H9 (cell line): ENCODE data around the gene CPAMD8. TPM values are rescaled to one million over a fixed set of nuclear protein-coding genes. Genes with fewer than 3 reads are reported as not detected.

ENCODE experiments used
- DNase-seq: peaks from one replicate; pipeline ENCODE4 v3.0.0-alpha.2; 2017
- H2AFZ ChIP-seq: one replicate; pipeline ENCODE4 v1.6.1; 2013; ENCODE audit warnings: mild to moderate bottlenecking, low read length, control low read depth, moderate library complexity
- H2AK5ac ChIP-seq: 2 replicates; pipeline ENCODE4 v1.6.1; 2013; ENCODE audit warnings: low read length, control low read depth, mixed read lengths; ENCODE audit not compliant: insufficient read length
- H2BK120ac ChIP-seq: one replicate; pipeline ENCODE4 v1.6.1; 2013; ENCODE audit warnings: low read depth, mild to moderate bottlenecking, low read length, control low read depth, inconsistent platforms; ENCODE audit not compliant: poor library complexity, severe bottlenecking
- H2BK12ac ChIP-seq: 2 replicates; pipeline ENCODE4 v1.6.1; 2013; ENCODE audit warnings: low read length, control low read depth, mixed read lengths, low read depth; ENCODE audit not compliant: insufficient read length
- H2BK15ac ChIP-seq: 2 replicates; pipeline ENCODE4 v1.6.1; 2013; ENCODE audit warnings: low read depth, low read length, control low read depth
- H2BK20ac ChIP-seq: one replicate; pipeline ENCODE4 v1.6.1; 2013; ENCODE audit warnings: low read depth, mild to moderate bottlenecking, low read length, control low read depth, inconsistent platforms; ENCODE audit not compliant: poor library complexity, severe bottlenecking
- H2BK5ac ChIP-seq: 2 replicates; pipeline ENCODE4 v1.6.1; 2013; ENCODE audit warnings: low read length, control low read depth, mixed read lengths; ENCODE audit not compliant: insufficient read length
- H3K14ac ChIP-seq: 2 replicates; pipeline ENCODE4 v1.6.1; 2013; ENCODE audit warnings: low read length, control low read depth; ENCODE audit not compliant: insufficient read depth
- H3K18ac ChIP-seq: 2 replicates; pipeline ENCODE4 v1.6.1; 2013; ENCODE audit warnings: low read depth, mild to moderate bottlenecking, mixed read lengths, low read length, control low read depth; ENCODE audit not compliant: insufficient read length
- H3K23ac ChIP-seq: 2 replicates; pipeline ENCODE4 v1.6.1; 2013; ENCODE audit warnings: low read length, control low read depth, mixed read lengths, low read depth; ENCODE audit not compliant: insufficient read length
- H3K23me2 ChIP-seq: 2 replicates; pipeline ENCODE4 v1.6.1; 2013; ENCODE audit warnings: low read depth, mild to moderate bottlenecking, mixed read lengths, low read length, control low read depth; ENCODE audit not compliant: insufficient read length, poor library complexity, severe bottlenecking
- H3K27ac ChIP-seq: 2 replicates; pipeline ENCODE4 v1.5.1; 2013; ENCODE audit warnings: low read length, control low read depth, mixed read lengths, low read depth; ENCODE audit not compliant: insufficient read length
- H3K27me3 ChIP-seq: 2 replicates; pipeline ENCODE4 v1.6.1; 2013; ENCODE audit warnings: low read length, control low read depth, inconsistent platforms; ENCODE audit not compliant: insufficient read depth
- H3K4ac ChIP-seq: 2 replicates; pipeline ENCODE4 v1.6.1; 2013; ENCODE audit warnings: low read depth, mild to moderate bottlenecking, control low read depth, inconsistent platforms, low read length, moderate library complexity
- H3K4me1 ChIP-seq: 2 replicates; pipeline ENCODE4 v1.6.1; 2013; ENCODE audit warnings: low read length, control low read depth, inconsistent platforms; ENCODE audit not compliant: insufficient read depth
- H3K4me2 ChIP-seq: 2 replicates; pipeline ENCODE4 v1.6.1; 2013; ENCODE audit warnings: low read length, control low read depth, mixed read lengths; ENCODE audit not compliant: insufficient read length, insufficient read depth
- H3K56ac ChIP-seq: 2 replicates; pipeline ENCODE4 v1.6.1; 2013; ENCODE audit warnings: low read depth, mild to moderate bottlenecking, mixed read lengths, low read length, control low read depth; ENCODE audit not compliant: insufficient read length
- H3K79me1 ChIP-seq: 2 replicates; pipeline ENCODE4 v1.6.1; 2013; ENCODE audit warnings: low read depth, mild to moderate bottlenecking, moderate library complexity, low read length, control low read depth, inconsistent platforms; ENCODE audit not compliant: insufficient read depth, poor library complexity, severe bottlenecking
- H3K79me2 ChIP-seq: 2 replicates; pipeline ENCODE4 v1.6.1; 2013; ENCODE audit warnings: low read length, control low read depth, inconsistent platforms; ENCODE audit not compliant: insufficient read depth
- H3K9ac ChIP-seq: 2 replicates; pipeline ENCODE4 v1.6.1; 2013; ENCODE audit warnings: low read length, control low read depth, mixed read lengths; ENCODE audit not compliant: insufficient read length; ENCODE audit errors: extremely low read depth
- H3K9me3 ChIP-seq: one replicate; pipeline ENCODE4 v1.6.1; 2013; ENCODE audit warnings: low read depth, low read length, inconsistent platforms; ENCODE audit not compliant: control insufficient read depth
- H3T11ph ChIP-seq: one replicate; pipeline ENCODE4 v1.6.1; 2013; ENCODE audit warnings: mild to moderate bottlenecking, low read length, control low read depth, inconsistent platforms
- H4K20me1 ChIP-seq: one replicate; pipeline ENCODE4 v1.6.1; 2013; ENCODE audit not compliant: control insufficient read depth, insufficient read length, insufficient read depth
- H4K5ac ChIP-seq: 2 replicates; pipeline ENCODE4 v1.6.1; 2013; ENCODE audit warnings: low read depth, mild to moderate bottlenecking, mixed read lengths, low read length, control low read depth; ENCODE audit not compliant: insufficient read length
- H4K8ac ChIP-seq: replicated peaks from 2 replicates; pipeline ENCODE4 v1.6.1; 2013; ENCODE audit warnings: low read length, control low read depth, mixed read lengths, low read depth; ENCODE audit not compliant: insufficient read length
- H4K91ac ChIP-seq: 2 replicates; pipeline ENCODE4 v1.6.1; 2013; ENCODE audit warnings: low read depth, mild to moderate bottlenecking, moderate library complexity, mixed read lengths, low read length, control low read depth; ENCODE audit not compliant: insufficient read length
- H3K27ac Mint-ChIP-seq, 3 experiments: 2 replicates in 2 of 3; 3 replicates in 1 of 3; pipeline ENCODE4 v1.8.0; 2020 to 2021; ENCODE audit warnings: mixed read lengths in 3 of 3, mild to moderate bottlenecking in 1 of 3, moderate library complexity in 1 of 3
- H3K27me3 Mint-ChIP-seq: 2 replicates; pipeline ENCODE4 v1.8.0; 2021; ENCODE audit warnings: low read depth, mild to moderate bottlenecking, moderate library complexity, mixed read lengths
- H3K36me3 Mint-ChIP-seq, 3 experiments: 2 replicates in 2 of 3; 3 replicates in 1 of 3; pipeline ENCODE4 v1.8.0; 2020 to 2021; ENCODE audit warnings: low read depth in 3 of 3, mixed read lengths in 3 of 3; ENCODE audit not compliant: insufficient read depth in 1 of 3
- H3K4me1 Mint-ChIP-seq, 2 experiments: 2 replicates each; pipeline ENCODE4 v1.8.0; 2020; ENCODE audit warnings: mixed read lengths in 2 of 2
- H3K4me3 Mint-ChIP-seq, 2 experiments: 2 replicates in 1 of 2; 3 replicates in 1 of 2; pipeline ENCODE4 v1.8.0; 2020 to 2021; ENCODE audit warnings: mild to moderate bottlenecking in 2 of 2, mixed read lengths in 2 of 2, moderate library complexity in 1 of 2
- H3K9me3 Mint-ChIP-seq, 2 experiments: 2 replicates in 1 of 2; 3 replicates in 1 of 2; pipeline ENCODE4 v1.8.0; 2020; ENCODE audit warnings: mild to moderate bottlenecking in 2 of 2, mixed read lengths in 2 of 2, moderate library complexity in 1 of 2
- WGBS: extraction: QIAGEN DNeasy Blood & Tissue Kit; methylation state at CpG from one replicate; pipeline ENCODE4 v1.1.7; 2013; ENCODE audit warnings: missing lambda C conversion rate, low lambda C conversion rate, mixed read lengths; ENCODE audit not compliant: insufficient read length; ENCODE audit errors: extremely low coverage; 5-methylcytosine and 5-hydroxymethylcytosine counted together
- total RNA-seq: library from RNA; stranded (reverse); gene quantifications from 2 replicates; pipeline ENCODE4 v1.2.1, GENCODE V29; 2021
- TF ChIP-seq, protein P1 (sequence below): fragments of 200-600 bp; sonication (generic); conservative IDR thresholded peaks from 3 replicates; pipeline ENCODE4 v1.8.0; 2021; ENCODE audit warnings: antibody characterized with exemption, mild to moderate bottlenecking

Gene CPAMD8
- total RNA-seq, 1 experiment from 2014 or later = 12.0 TPM

DNA sequence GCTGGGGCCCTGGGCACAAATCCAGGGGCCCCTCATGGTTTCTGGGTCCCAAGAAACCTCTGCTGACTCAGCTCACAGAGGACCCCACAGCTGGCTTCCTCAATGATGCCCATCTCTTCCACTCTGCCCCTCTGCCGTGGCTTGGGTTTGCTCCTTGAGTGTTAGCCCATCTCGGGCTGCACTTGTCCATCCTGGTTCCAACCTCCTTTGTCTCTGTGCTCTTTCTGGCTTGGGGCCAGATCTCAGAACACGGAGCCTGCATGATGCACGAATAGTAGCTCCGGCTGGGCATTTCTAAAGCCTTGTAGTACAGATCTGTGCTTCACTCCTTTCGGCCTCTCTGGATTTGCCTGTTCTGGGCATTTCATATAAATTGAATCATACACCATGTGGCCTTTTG is 84.0 kb downstream of the CPAMD8 start:
- Mint-ChIP-seq H3K36me3 (peaks cover 6 to 7% (median 6%) of the 10 kb centered on the region in 3 experiments), H3K4me3 (no peak overlapping the region), H3K27me3 (no peaks in the 10 kb centered on the region; the same call in 1 of the 2 replicates), H3K4me1 (peaks cover 9 to 10% of the 10 kb centered on the region in 2 experiments), H3K27ac (peak overlapping the region in 1 of 3 experiments; percentile 40; a peak in 1 of 7 replicates), H3K9me3 (peaks cover 0 to 7% of the 10 kb centered on the region in 2 experiments; a peak in 4 of 5 replicates)
- H2BK15ac ChIP-seq = no peak overlapping the region
- no peak overlapping the region for H4K91ac ChIP-seq
- H3K79me2 ChIP-seq = no peaks in the 10 kb centered on the region
- no peak overlapping the region for H3K9ac ChIP-seq
- H3K79me1 ChIP-seq = no peaks in the 10 kb centered on the region
- no CpG with 5 or more reads among the region's 6 CpGs for WGBS
- no peak overlapping the region for H3K27ac ChIP-seq
- no peaks in the 10 kb centered on the region for H3K23me2 ChIP-seq
- H3K23ac ChIP-seq = no peak overlapping the region
- H3K4me2 ChIP-seq = no peak overlapping the region
- H3K4me1 ChIP-seq = no peaks in the 10 kb centered on the region
- H2BK20ac ChIP-seq = no peak overlapping the region
- no peak overlapping the region for H2BK12ac ChIP-seq
- no peak overlapping the region for H3K56ac ChIP-seq
- no peak overlapping the region for H2BK120ac ChIP-seq
- DNase-seq = peak; percentile 12
- H4K20me1 ChIP-seq = no peaks in the 10 kb centered on the region
- H3K27me3 ChIP-seq = no peaks in the 10 kb centered on the region
- H4K8ac ChIP-seq = no peak overlapping the region
- H2BK5ac ChIP-seq = no peak overlapping the region
- TF ChIP-seq, protein P1, sequence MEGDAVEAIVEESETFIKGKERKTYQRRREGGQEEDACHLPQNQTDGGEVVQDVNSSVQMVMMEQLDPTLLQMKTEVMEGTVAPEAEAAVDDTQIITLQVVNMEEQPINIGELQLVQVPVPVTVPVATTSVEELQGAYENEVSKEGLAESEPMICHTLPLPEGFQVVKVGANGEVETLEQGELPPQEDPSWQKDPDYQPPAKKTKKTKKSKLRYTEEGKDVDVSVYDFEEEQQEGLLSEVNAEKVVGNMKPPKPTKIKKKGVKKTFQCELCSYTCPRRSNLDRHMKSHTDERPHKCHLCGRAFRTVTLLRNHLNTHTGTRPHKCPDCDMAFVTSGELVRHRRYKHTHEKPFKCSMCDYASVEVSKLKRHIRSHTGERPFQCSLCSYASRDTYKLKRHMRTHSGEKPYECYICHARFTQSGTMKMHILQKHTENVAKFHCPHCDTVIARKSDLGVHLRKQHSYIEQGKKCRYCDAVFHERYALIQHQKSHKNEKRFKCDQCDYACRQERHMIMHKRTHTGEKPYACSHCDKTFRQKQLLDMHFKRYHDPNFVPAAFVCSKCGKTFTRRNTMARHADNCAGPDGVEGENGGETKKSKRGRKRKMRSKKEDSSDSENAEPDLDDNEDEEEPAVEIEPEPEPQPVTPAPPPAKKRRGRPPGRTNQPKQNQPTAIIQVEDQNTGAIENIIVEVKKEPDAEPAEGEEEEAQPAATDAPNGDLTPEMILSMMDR = no peak
- H2AK5ac ChIP-seq = no peak overlapping the region
- no peak overlapping the region for H2AFZ ChIP-seq
- H3K9me3 ChIP-seq = no peaks in the 10 kb centered on the region
- no peak overlapping the region for H3K18ac ChIP-seq
- no peak overlapping the region for H3T11ph ChIP-seq
- H4K5ac ChIP-seq = no peak overlapping the region
- no peak overlapping the region for H3K14ac ChIP-seq
- H3K4ac ChIP-seq = no peak overlapping the region
